GM19397 (cell line): ENCODE measurements around the gene SYCP2.

Experiments used
- ATAC-seq: cut with Tn5 transposase; IDR thresholded peaks from one replicate; pipeline ENCODE4 v1.9.1; 2021; ENCODE audit warnings: mild to moderate bottlenecking, moderate library complexity; ENCODE audit not compliant: unreplicated experiment

The SYCP2 gene

GRCh38 chr20:59945731-59946130 is 12.3 kb upstream of the SYCP2 start:
- no peak for ATAC-seq

DNA sequence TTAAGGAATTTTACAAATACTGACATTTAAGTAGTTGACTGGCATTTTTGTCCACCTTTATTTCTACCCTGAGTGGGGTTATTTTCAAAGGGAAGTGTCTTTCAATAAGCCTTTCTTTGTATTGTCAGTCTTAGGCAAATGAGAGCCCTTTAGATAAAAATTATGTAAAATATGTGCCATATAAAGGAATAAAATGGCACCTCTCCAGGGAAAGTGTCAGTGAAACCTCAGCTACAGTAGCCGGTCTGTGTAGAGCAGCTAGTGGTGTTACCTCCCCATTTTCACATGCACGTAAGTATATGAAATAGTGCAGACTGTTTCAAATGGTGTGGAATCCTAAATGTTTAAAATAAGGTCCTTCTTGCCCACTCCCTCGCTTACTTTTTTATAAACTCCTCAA is 11.7 kb upstream of the SYCP2 start:
- ATAC-seq = no peak

- ATAC-seq = no peak
Observed at GRCh38 chr20:59944726-59945125, 11.3 kb upstream of the SYCP2 start.

GRCh38 chr20:59942245-59942644 is 8.8 kb upstream of the SYCP2 start:
- no peak for ATAC-seq

- no peak for ATAC-seq
Observed at GRCh38 chr20:59940956-59941294, 7.5 kb upstream of the SYCP2 start.

- ATAC-seq = peak; percentile 94
Observed at GRCh38 chr20:59940129-59940955, 6.9 kb upstream of the SYCP2 start, which contains the start of the genes FAM217B and PPP1R3D. TSS of gene FAM217B (plus strand) at chr20:59940389. CDS start at chr20:59943944, 3,555 bp downstream. TSS of gene PPP1R3D (minus strand) at chr20:59940305. CDS start at chr20:59939931, 374 bp downstream.

- ATAC-seq = peak; percentile 35
Observed at GRCh38 chr20:59939879-59940128, 6.4 kb upstream of the SYCP2 start.

GRCh38 chr20:59939052-59939878 is 5.8 kb upstream of the SYCP2 start:
- no peak for ATAC-seq

GRCh38 chr20:59938696-59939051 is 5.2 kb upstream of the SYCP2 start:
- ATAC-seq = no peak

DNA sequence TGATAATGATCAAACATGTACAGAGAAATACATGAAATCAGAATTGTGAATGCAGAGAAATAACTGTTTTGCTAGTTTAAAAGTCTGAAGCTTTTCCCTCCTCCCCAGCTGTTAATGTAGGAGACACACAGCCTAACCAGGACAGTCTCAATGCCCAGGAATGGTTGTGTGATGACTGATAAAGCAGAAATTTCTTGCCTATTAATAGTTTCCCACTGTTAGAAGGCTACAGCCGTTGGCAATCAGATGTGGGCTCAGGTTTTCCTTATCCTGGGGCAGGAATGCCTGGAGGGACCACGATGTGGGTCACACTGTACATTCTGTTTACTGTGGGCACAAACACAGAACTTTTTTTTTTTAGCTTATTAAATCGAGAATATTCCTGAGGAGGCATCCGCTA is 4.8 kb upstream of the SYCP2 start:
- ATAC-seq = no peak

- ATAC-seq = no peak
Observed at GRCh38 chr20:59937150-59937549, 3.7 kb upstream of the SYCP2 start.

DNA sequence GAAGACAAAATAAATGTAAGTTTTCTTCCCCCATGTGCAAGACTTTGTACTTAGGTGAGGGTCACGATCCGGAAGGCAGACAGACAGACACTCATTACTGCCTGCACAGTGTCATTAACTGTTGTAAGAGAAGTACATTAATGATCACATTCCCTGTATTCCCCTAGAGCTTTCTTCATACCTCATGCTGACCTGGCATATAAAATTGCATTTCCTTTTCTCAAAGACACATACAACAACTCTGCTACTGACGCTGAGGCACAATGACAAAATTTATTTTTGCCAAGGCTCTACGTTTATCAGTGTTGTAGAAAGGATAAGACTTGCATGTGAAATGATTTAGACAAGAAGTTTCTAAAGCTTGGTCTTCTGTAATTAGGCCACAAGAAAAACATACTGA is 3.0 kb upstream of the SYCP2 start:
- no peak for ATAC-seq

DNA sequence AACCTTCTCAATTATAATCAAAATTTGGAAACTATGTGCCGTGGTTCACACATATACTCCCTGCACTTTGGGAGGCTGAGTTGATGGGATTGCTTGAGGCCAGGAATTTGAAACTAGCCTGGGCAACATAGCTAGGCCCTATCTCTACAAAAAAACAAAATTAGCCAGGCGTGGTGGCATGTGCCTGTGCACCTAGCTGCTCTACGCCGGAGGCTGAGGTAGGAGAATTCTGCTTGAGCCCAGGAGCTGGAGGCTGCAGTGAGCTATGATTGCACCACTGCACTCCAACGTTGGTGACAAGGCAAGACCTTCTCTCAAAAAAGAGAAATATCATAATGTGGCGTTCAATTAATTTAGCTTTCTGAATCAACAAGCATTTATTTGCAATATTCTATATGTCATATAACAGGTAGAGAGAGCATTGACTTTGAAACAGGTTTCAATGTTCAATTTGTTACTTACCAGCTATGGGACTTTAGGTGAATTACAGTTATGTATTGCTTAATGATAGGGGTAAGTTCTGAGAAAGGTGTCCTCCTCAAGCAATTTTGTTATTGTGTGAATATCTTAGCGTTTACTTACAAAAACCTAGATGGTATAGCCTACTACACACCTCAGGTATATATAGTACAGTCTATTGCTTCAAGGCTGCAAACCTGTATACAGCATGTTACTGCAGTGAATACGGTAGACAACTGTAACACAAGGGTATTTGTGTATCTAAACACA is 2.2 kb upstream of the SYCP2 start:
- no peak for ATAC-seq

DNA sequence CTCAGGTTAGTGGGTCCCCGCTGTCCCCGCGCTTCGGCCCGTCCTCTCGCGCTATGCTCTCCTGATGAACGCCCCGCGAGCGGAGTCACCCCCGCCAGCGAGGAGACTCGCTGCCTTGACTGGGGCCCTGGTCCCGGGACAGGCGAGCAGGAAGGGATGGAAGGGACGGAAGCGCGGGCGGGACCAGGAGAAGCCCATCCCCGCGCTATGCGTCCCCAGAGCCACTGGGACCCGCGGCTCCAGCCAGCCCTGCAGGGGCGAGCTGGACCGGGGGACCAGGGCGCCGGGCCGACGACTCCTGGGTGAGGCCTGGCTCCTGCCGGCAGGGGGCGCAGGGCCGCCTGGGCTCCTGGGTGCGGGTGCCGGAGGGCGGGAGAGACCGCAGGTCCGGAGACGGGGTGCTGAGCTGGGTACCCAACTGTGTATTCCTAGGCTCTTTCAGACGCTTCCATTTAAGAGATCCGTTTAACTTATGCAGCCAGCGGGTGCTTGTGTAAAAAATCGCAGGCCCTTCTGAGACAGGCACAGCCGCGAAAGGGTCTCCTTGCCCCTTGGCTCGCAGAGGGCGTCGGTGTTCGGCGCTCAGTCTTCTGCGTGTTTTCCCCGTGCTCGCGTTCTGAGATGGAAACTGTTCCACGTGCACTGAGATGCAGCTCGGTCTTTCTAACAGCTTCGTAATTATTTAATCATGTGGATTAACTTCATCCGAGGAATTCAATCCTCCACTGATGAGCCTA is 580 bp upstream of the SYCP2 start:
- peak; percentile 83 for ATAC-seq

DNA sequence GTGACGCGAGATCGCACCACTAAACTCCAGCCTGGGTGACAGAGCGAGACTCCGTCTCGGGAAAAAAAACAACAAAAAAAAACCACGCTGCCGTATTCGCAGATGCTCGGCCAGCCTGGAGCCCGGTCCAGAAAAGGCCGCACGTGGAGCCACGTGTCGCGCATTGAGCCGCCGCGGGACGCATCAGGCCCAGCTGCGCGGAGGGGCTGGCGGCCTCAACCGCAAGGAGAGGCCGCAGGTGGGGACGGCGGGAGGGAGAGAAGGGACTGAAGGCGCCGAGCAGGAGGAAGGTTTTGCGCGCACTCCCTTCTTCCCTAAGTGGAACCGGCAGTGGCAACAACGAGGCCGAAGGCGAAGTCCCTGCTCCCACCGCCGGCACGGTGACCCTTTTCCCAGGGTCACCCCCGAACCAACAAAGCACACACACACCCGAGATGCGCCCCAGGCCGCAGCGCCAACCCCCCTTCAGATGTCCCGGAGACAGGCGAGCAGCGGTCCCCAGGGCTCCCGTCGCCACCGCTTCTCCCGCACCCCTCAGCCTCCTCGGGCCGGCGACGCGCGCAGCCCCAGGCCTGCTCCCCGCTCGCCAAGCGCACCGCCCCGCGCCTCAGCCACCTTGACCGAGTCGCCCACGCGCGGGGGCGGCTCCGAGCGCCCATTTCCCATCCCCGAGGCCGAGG is 681 bp downstream of the SYCP2 start:
- ATAC-seq = no peak

GRCh38 chr20:59931511-59932312 is 1.7 kb downstream of the SYCP2 start:
- ATAC-seq = no peak

DNA sequence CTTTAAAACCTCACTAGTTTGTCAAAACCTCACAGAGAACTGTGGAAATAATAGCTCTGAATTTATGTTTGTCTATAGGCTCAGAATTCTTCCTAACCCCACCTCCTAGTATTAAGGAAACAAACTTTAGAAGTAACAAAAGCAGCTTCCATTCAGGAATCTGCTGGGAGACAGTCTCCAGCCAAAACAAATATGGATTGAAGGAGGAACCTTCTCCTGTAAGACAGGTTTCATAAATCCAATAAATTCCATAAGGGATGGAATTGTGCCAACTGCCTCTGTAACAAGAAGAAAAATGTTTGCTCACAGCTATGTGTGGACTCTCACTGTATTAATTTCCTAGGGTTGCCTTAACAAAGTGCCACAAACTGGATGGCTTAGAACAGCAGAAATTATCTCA is 7.5 kb downstream of the SYCP2 start:
- ATAC-seq = no peak

GRCh38 chr20:59925359-59925758 is 8.1 kb downstream of the SYCP2 start:
- ATAC-seq = no peak

DNA sequence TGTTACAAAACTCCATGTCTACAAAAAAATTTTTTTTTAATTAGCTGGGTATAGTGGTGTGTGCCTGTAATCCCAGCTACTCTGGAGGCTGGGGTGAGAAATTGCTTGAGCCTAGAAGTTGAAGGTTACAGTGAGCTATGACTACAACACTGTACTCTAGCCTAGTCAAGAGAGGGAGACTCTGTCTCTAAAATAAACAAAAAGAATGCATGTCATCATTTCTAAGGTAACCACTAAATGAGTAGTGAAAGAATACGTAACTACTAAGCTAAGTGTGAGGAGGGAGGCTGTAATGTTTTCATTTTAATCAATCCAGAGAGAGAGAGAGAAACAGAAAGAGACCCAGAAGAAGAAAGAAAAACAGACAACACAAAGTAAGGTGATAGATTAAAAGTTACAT is 9.9 kb downstream of the SYCP2 start:
- no peak for ATAC-seq

DNA sequence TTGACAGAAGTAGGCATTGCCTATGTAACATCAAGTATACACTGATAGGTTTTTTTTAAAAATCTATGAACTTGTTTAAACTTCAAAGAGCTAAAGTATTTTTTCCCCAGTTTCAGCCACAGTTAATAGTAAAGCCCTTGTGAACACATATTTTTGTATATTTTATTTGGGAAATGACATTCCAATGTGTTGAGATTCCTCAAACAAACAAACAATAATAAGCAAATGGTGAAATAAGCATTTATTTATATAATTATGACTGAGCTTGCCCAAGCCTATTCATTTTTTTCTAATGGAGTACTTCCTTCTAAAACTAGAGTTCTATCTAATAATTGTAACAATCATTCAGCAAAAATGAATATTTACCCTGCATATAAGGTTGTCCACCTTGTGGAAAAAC is 12.5 kb downstream of the SYCP2 start:
- ATAC-seq = no peak
